Kidney (tissue), 14 donors: ENCODE measurements around the gene CRIP1. TPM values are rescaled to one million over a fixed set of nuclear protein-coding genes. Genes with fewer than 3 reads are reported as not detected.
A peak's percentile ranks its signal among the peaks of the same experiment; 100 is the strongest.

Source experiments
- DNase-seq, 5 donors: peaks; one replicate each; pipeline ENCODE4 v3.0.0-alpha.2; 2013 to 2020
- FAIRE-seq: peaks from 2 replicates; lab custom pipeline; 2012; peaks lifted over from hg19 to GRCh38; lab: Jason Lieb, UNC
- H3K27ac ChIP-seq, 2 donors: one replicate each; pipeline ENCODE4 v1.7.0; 2013; ENCODE audit warnings: low read depth in 2 of 2, low read length in 2 of 2, inconsistent platforms in 1 of 2
- H3K27me3 ChIP-seq: one replicate; pipeline ENCODE4 v1.7.1; 2013; ENCODE audit warnings: low read length, inconsistent platforms; ENCODE audit not compliant: control insufficient read depth, insufficient read depth
- H3K36me3 ChIP-seq, 3 donors: one replicate each; pipeline versions ENCODE4 v1.7.0 to v1.7.1; 2013; ENCODE audit warnings: low read length in 3 of 3, control low read depth in 1 of 3, inconsistent platforms in 1 of 3; ENCODE audit not compliant: insufficient read depth in 3 of 3, control insufficient read depth in 2 of 3
- H3K4me1 ChIP-seq, 3 donors: one replicate each; pipeline versions ENCODE4 v1.7.0 to v1.7.1; 2013; ENCODE audit warnings: low read length in 3 of 3, inconsistent platforms in 1 of 3, low read depth in 1 of 3; ENCODE audit not compliant: control insufficient read depth in 2 of 3, insufficient read depth in 2 of 3
- H3K4me3 ChIP-seq, 3 donors: one replicate each; pipeline versions ENCODE4 v1.7.0 to v1.8.1; 2013; ENCODE audit warnings: low read length in 3 of 3, control low read depth in 1 of 3, inconsistent platforms in 1 of 3
- H3K9ac ChIP-seq, 3 donors: one replicate each; pipeline versions ENCODE4 v1.7.0 to v1.7.1; 2013; ENCODE audit warnings: low read length in 3 of 3, control low read depth in 1 of 3, inconsistent platforms in 1 of 3
- H3K9me3 ChIP-seq, 3 donors: one replicate each; pipeline versions ENCODE4 v1.7.0 to v1.7.1; 2013; ENCODE audit warnings: low read length in 3 of 3, control low read depth in 1 of 3, inconsistent platforms in 1 of 3; ENCODE audit not compliant: control insufficient read depth in 2 of 3, insufficient read depth in 1 of 3
- CTCF ChIP-seq: IDR thresholded peaks from 3 replicates; pipeline ENCODE4 v1.5.1; 2012; ENCODE audit warnings: mild to moderate bottlenecking, moderate library complexity, borderline replicate concordance; ENCODE audit not compliant: insufficient read depth; ENCODE audit errors: extremely low read depth
- intact Hi-C: fragments of 100-400 bp; cut with DNase I; formaldehyde crosslinking; loops from one replicate; pipeline ENCODE4 v1.11.1; 2022
- polyA plus RNA-seq: library from polyadenylated mRNA; stranded (reverse); fragments of 350-450 nt; fragmentation: Illumina TruSeq; extraction: RNeasy Lipid Tissue Mini Kit (QIAGEN cat#74804); gene quantifications from one replicate; pipeline ENCODE4 v1.2.3, GENCODE V29; 2014; ENCODE audit warnings: low read depth, low replicate concordance; ENCODE audit not compliant: insufficient read depth
- total RNA-seq: library from RNA; stranded (reverse); fragmentation: NEBNext Ultra II Directional; extraction: Animal tissue kit (Norgen Biotek cat#: 25700); gene quantifications from one replicate; pipeline ENCODE4 v1.2.1, GENCODE V29; 2021
- donor health status: control.
- donor health status: control.
- donor health status: control.
- donor health status: control.
- donor health status: control.
- donor health status: DM: yes; HTN: yes; CAD: no.
- donor health status: Normal renal cell carcinoma (clear cell type).

The CRIP1 gene
- total and polyA plus RNA-seq, 2 donors from 2014 or later: 272 to 381 TPM

GRCh38 chr14:105440554-105440900 lies 46.2 kb upstream of the CRIP1 start:
- Histone ChIP-seq H3K9me3 (no peaks in the 10 kb centered on the region), H3K36me3 (peaks cover 0 to 2% (median 2%) of the 10 kb centered on the region in 3 donors), H3K4me3 (no peak overlapping the region), H3K27ac (no peak overlapping the region), H3K9ac (no peak overlapping the region), H3K27me3 (no peaks in the 10 kb centered on the region), H3K4me1 (no peaks in the 10 kb centered on the region)
- DNase-seq: peak in 1 of 5 donors; percentile 64
- intact Hi-C loops: no loop called here
- FAIRE-seq: no peak
- TF ChIP-seq CTCF: no peak

GRCh38 chr14:105440992-105441391 lies 45.7 kb upstream of the CRIP1 start:
- Histone ChIP-seq H3K4me1 (no peaks in the 10 kb centered on the region), H3K9me3 (no peaks in the 10 kb centered on the region), H3K27me3 (no peaks in the 10 kb centered on the region), H3K27ac (no peak overlapping the region), H3K36me3 (peaks cover 0 to 2% (median 2%) of the 10 kb centered on the region in 3 donors), H3K4me3 (no peak overlapping the region), H3K9ac (no peak overlapping the region)
- no peak for TF ChIP-seq CTCF
- DNase-seq (peak in 1 of 5 donors; percentile 64), FAIRE-seq (no peak)
- intact Hi-C loops: no loop called here

- no peak overlapping the region for H3K4me3 ChIP-seq
- no peaks in the 10 kb centered on the region for H3K9me3 ChIP-seq
- intact Hi-C loops: no loop called here
- no peak for DNase-seq
- no peaks in the 10 kb centered on the region for H3K4me1 ChIP-seq
- no peak overlapping the region for H3K27ac ChIP-seq
- H3K27me3 ChIP-seq: no peaks in the 10 kb centered on the region
- TF ChIP-seq CTCF: no peak
- H3K36me3 ChIP-seq: peaks cover 0 to 2% (median 2%) of the 10 kb centered on the region in 3 donors
- FAIRE-seq: no peak
- no peak overlapping the region for H3K9ac ChIP-seq
Measured at GRCh38 chr14:105442125-105442524, 44.6 kb upstream of the CRIP1 start.

GRCh38 chr14:105442834-105443233 lies 43.9 kb upstream of the CRIP1 start:
- Histone ChIP-seq H3K27me3 (no peaks in the 10 kb centered on the region), H3K4me3 (no peak overlapping the region), H3K4me1 (no peaks in the 10 kb centered on the region), H3K36me3 (peaks cover 0 to 2% (median 2%) of the 10 kb centered on the region in 3 donors), H3K27ac (no peak overlapping the region), H3K9ac (no peak overlapping the region), H3K9me3 (no peaks in the 10 kb centered on the region)
- DNase-seq (peak in 1 of 5 donors; percentile 64), FAIRE-seq (no peak)
- intact Hi-C loops: no loop called here
- TF ChIP-seq CTCF: no peak
